Ishikawa (cell line): ENCODE data around the gene C1orf56.

ENCODE experiments used
- CEBPB ChIP-seq: IDR thresholded peaks from 2 replicates; pipeline ENCODE4 v1.6.1; 2012
- TF ChIP-seq, protein P1 (sequence below): IDR thresholded peaks from 2 replicates; pipeline ENCODE4 v1.6.1; 2012
- TF ChIP-seq, protein P2 (sequence below): IDR thresholded peaks from 2 replicates; pipeline ENCODE4 v1.6.1; 2012; ENCODE audit warnings: low read depth, mild to moderate bottlenecking

DNA sequence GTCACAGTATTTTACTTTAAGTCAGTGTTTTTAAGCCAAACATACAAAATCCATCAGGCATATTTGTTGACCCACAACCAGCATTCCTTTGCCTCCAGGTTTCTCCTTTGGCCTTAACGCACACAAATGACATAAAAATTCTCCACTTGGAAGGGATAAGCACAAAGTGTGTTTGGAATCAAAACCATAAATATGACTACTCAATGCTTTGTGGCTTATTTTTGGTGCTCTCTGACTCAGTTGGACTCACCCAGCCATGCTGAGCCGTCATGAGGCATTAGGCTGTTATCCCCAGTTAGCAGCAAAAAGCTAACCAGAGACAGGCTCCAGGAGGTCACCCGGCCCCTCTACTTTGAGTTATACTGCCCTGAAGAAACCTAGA, 38.4 kb upstream of the C1orf56 start:
- TF ChIP-seq, protein P1, sequence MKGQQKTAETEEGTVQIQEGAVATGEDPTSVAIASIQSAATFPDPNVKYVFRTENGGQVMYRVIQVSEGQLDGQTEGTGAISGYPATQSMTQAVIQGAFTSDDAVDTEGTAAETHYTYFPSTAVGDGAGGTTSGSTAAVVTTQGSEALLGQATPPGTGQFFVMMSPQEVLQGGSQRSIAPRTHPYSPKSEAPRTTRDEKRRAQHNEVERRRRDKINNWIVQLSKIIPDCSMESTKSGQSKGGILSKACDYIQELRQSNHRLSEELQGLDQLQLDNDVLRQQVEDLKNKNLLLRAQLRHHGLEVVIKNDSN, result no peak
- TF ChIP-seq CEBPB, result no peak
- TF ChIP-seq, protein P2, sequence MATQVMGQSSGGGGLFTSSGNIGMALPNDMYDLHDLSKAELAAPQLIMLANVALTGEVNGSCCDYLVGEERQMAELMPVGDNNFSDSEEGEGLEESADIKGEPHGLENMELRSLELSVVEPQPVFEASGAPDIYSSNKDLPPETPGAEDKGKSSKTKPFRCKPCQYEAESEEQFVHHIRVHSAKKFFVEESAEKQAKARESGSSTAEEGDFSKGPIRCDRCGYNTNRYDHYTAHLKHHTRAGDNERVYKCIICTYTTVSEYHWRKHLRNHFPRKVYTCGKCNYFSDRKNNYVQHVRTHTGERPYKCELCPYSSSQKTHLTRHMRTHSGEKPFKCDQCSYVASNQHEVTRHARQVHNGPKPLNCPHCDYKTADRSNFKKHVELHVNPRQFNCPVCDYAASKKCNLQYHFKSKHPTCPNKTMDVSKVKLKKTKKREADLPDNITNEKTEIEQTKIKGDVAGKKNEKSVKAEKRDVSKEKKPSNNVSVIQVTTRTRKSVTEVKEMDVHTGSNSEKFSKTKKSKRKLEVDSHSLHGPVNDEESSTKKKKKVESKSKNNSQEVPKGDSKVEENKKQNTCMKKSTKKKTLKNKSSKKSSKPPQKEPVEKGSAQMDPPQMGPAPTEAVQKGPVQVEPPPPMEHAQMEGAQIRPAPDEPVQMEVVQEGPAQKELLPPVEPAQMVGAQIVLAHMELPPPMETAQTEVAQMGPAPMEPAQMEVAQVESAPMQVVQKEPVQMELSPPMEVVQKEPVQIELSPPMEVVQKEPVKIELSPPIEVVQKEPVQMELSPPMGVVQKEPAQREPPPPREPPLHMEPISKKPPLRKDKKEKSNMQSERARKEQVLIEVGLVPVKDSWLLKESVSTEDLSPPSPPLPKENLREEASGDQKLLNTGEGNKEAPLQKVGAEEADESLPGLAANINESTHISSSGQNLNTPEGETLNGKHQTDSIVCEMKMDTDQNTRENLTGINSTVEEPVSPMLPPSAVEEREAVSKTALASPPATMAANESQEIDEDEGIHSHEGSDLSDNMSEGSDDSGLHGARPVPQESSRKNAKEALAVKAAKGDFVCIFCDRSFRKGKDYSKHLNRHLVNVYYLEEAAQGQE, result no peak
